ENCODE results near the gene CAVIN4. TPM values are rescaled to one million over a fixed set of nuclear protein-coding genes. Genes with fewer than 3 reads are reported as not detected.

The CAVIN4 gene
- polyA plus RNA-seq, 1 donor from 2014 or later, result 15.3 TPM

- H3K79me2 ChIP-seq (replicated peaks; ENCODE audit: insufficient read depth, low read length), result no peaks in the 10 kb centered on the region
- H3F3A ChIP-seq (ENCODE audit: insufficient read depth, low read length, poor library complexity, severe bottlenecking), result no peaks in the 10 kb centered on the region
- no peaks in the 10 kb centered on the region for H4K20me1 ChIP-seq (ENCODE audit: insufficient read depth)
- H3K36me3 ChIP-seq (ENCODE audit: insufficient read depth, low read length), result no peaks in the 10 kb centered on the region
- no peaks in the 10 kb centered on the region for H3K9me2 ChIP-seq (ENCODE audit: insufficient read depth, low read length)
- TF ChIP-seq TAF1 (IDR thresholded peaks at IDR 0.05; ENCODE audit: low read depth) (no peak), REST (IDR thresholded peaks at IDR 0.05; ENCODE audit: borderline replicate concordance) (no peak), MXI1 (conservative IDR thresholded peaks at IDR 0.05; ENCODE audit: poor library complexity, severe bottlenecking) (no peak), RAD21 (conservative IDR thresholded peaks at IDR 0.05) (no peak), CTCF (IDR thresholded peaks at IDR 0.05; ENCODE audit: poor library complexity, severe bottlenecking) (no peak), POLR2AphosphoS5 (IDR thresholded peaks at IDR 0.05) (no peak), SMC3 (conservative IDR thresholded peaks at IDR 0.05; ENCODE audit: poor library complexity) (no peak), EP300 (conservative IDR thresholded peaks at IDR 0.05; ENCODE audit: poor library complexity, severe bottlenecking) (no peak), EZH2 (IDR thresholded peaks at IDR 0.05; ENCODE audit: borderline replicate concordance, insufficient read depth, low read length, poor library complexity, severe bottlenecking) (no peak)
- no peak overlapping the region for H3K9ac ChIP-seq (ENCODE audit: low read length)
- no peak overlapping the region for H3K4me3 ChIP-seq (ENCODE audit: low read length)
- no peak overlapping the region for H3K4me2 ChIP-seq (ENCODE audit: low read length)
- no peaks in the 10 kb centered on the region for H3K27me3 ChIP-seq (ENCODE audit: insufficient read depth, low read depth, low read length)
- H2AFZ ChIP-seq (ENCODE audit: low read depth, low read length), result no peak overlapping the region
- no peaks in the 10 kb centered on the region for H3K9me3 ChIP-seq (ENCODE audit: low read length)
- no peak overlapping the region for H3K27ac ChIP-seq (ENCODE audit: low read length)
Measured at GRCh38 chr9:100637787-100638186, 59.9 kb downstream of the CAVIN4 start.

Other genes with a start within 250 kb of the CAVIN4 start
- gene TEX10, start 225.1 kb upstream of the CAVIN4 start, polyA plus RNA-seq, result 26.2 and 30.5 TPM in 2 replicates
- 82.6 and 88.8 TPM in 2 replicates for gene MSANTD3, start 150.9 kb upstream of the CAVIN4 start, polyA plus RNA-seq
- gene TMEFF1, start 104.9 kb upstream of the CAVIN4 start, polyA plus RNA-seq, result 273 and 295 TPM in 2 replicates

Data from neural cell (in vitro differentiated cells).